NCI-H2029 treated with DMSO at 0.1 percent for 48 hours (cell line): ENCODE data around the gene TNFRSF25.
A peak's percentile ranks its signal among the peaks of the same experiment; 100 is the strongest.
"Not testable (repeated sequence)": the region's sequence is repeated elsewhere in the genome, so short reads cannot be mapped to it uniquely, and the experiment has no call there.

Experiments
- DNase-seq: peaks from one replicate; lab custom pipeline; 2025; lab: John Stamatoyannopoulos, UW

The TNFRSF25 gene

GRCh38 chr1:6450943-6451373, 15.0 kb downstream of the TNFRSF25 start:
- no peak for DNase-seq

- DNase-seq = not testable (repeated sequence)
Measured at GRCh38 chr1:6450486-6450885, 15.5 kb downstream of the TNFRSF25 start.

- DNase-seq = no peak
Measured at GRCh38 chr1:6450005-6450450, 15.9 kb downstream of the TNFRSF25 start.

GRCh38 chr1:6448749-6449631, 17.0 kb downstream of the TNFRSF25 start:
- no peak for DNase-seq

- peak; percentile 37 for DNase-seq
Measured at GRCh38 chr1:6447818-6448748, 17.9 kb downstream of the TNFRSF25 start.

GRCh38 chr1:6447016-6447817, 18.8 kb downstream of the TNFRSF25 start:
- DNase-seq = no peak

GRCh38 chr1:6446665-6447015, 19.3 kb downstream of the TNFRSF25 start:
- DNase-seq = no peak

- not testable (repeated sequence) for DNase-seq
Measured at GRCh38 chr1:6445929-6446328, 20.0 kb downstream of the TNFRSF25 start.

- no peak for DNase-seq
Measured at GRCh38 chr1:6445062-6445763, 20.8 kb downstream of the TNFRSF25 start.

- no peak for DNase-seq
Measured at GRCh38 chr1:6444377-6444776, 21.6 kb downstream of the TNFRSF25 start.

GRCh38 chr1:6443339-6444115, 22.4 kb downstream of the TNFRSF25 start:
- no peak for DNase-seq

GRCh38 chr1:6441586-6441985, 24.4 kb downstream of the TNFRSF25 start:
- no peak for DNase-seq

- DNase-seq = no peak
Measured at GRCh38 chr1:6440198-6441126, 25.5 kb downstream of the TNFRSF25 start.

GRCh38 chr1:6438047-6438525, 27.9 kb downstream of the TNFRSF25 start:
- DNase-seq = peak; percentile 49

GRCh38 chr1:6437012-6437700, 28.8 kb downstream of the TNFRSF25 start:
- not testable (repeated sequence) for DNase-seq

GRCh38 chr1:6436277-6436676, 29.7 kb downstream of the TNFRSF25 start:
- not testable (repeated sequence) for DNase-seq

- DNase-seq = no peak
Measured at GRCh38 chr1:6435547-6435946, 30.4 kb downstream of the TNFRSF25 start.

GRCh38 chr1:6435129-6435528, 30.8 kb downstream of the TNFRSF25 start:
- no peak for DNase-seq
